HCT116 (cell line): ENCODE results near the gene WDR33. TPM values are rescaled to one million over a fixed set of nuclear protein-coding genes. Genes with fewer than 3 reads are reported as not detected.

Experiments used
- ATAC-seq: fragments of 200-7000 bp; cut with Tn5 transposase; 2 replicates; pipeline ENCODE4 v1.9.1; 2020; ENCODE audit warnings: mild to moderate bottlenecking, moderate library complexity
- BruUV-seq: library from RNA; stranded (reverse); fragments of 400-500 nt; replicated peaks from 2 replicates; lab custom pipeline; 2021; lab: Mats Ljungman, UMichigan
- CTCF ChIA-PET: fragments of 300-600 bp; sonication (Branson Sonifier 250); formaldehyde crosslinking; loops from one replicate; lab custom pipeline; 2021; ENCODE audit warnings: antibody characterized with exemption; lab: Charles Lee
- POLR2A ChIA-PET: fragments of 300-600, 350-600 bp; sonication (Branson Sonifier 250); formaldehyde crosslinking; loops from one replicate; lab custom pipeline; 2021; ENCODE audit warnings: antibody characterized with exemption; lab: Charles Lee
- RAD21 ChIA-PET, 2 experiments: fragments of 300-600 bp; sonication (Branson Sonifier 250); formaldehyde crosslinking; loops; one replicate each; lab custom pipeline; 2023; ENCODE audit warnings: low total read pairs in 2 of 2; ENCODE audit not compliant: uncharacterized antibody in 2 of 2, unreplicated experiment in 2 of 2, low non-redundant PET in 1 of 2; lab: Charles Lee
- DNase-seq: peaks from one replicate; pipeline ENCODE4 v3.0.0-alpha.2; 2010; ENCODE audit warnings: low read depth, low spot score
- H2AFZ ChIP-seq: fragments of 200-600 bp; shearing (Covaris generic), sonication (generic); 2 replicates; pipeline ENCODE4 v1.6.1; 2017; ENCODE audit warnings: low read depth, mixed run types, mixed read lengths, antibody characterized with exemption, low read length; ENCODE audit not compliant: poor library complexity, severe bottlenecking
- H3K27ac ChIP-seq: 2 replicates; pipeline ENCODE4 v1.5.1; 2012; ENCODE audit warnings: low read depth, low read length
- H3K27me3 ChIP-seq: fragments of 200-600 bp; sonication (generic); 2 replicates; pipeline ENCODE4 v1.6.1; 2016; ENCODE audit warnings: mixed run types, low read length, mixed read lengths; ENCODE audit not compliant: insufficient read depth
- H3K36me3 ChIP-seq, 2 experiments: fragments of 200-500 bp in 1 of 2; fragments of 200-600 bp in 1 of 2; sonication (Bioruptor generic) in 1 of 2; sonication (generic) in 1 of 2; 2 replicates each; pipeline versions ENCODE4 v1.5.1 to v1.6.1; 2014 to 2016; ENCODE audit warnings: low read length in 2 of 2, inconsistent platforms in 1 of 2, mixed read lengths in 1 of 2, mixed run types in 1 of 2; ENCODE audit not compliant: insufficient read depth in 2 of 2, control insufficient read depth in 1 of 2
- H3K4me1 ChIP-seq, 2 experiments: fragments of 200-600 bp in 1 of 2; sonication (generic) in 1 of 2; 2 replicates each; pipeline versions ENCODE4 v1.5.1 to v1.6.1; 2012 to 2017; ENCODE audit warnings: low read length in 2 of 2, inconsistent platforms in 1 of 2, mild to moderate bottlenecking in 1 of 2, mixed read lengths in 1 of 2, mixed run types in 1 of 2, moderate library complexity in 1 of 2; ENCODE audit not compliant: insufficient read depth in 2 of 2, control insufficient read depth in 1 of 2
- H3K4me2 ChIP-seq: fragments of 200-600 bp; sonication (generic); 2 replicates; pipeline ENCODE4 v1.6.1; 2017; ENCODE audit warnings: mixed run types, low read length, mixed read lengths
- H3K4me3 ChIP-seq, 2 experiments: fragments of 200-600 bp in 1 of 2; sonication (generic) in 1 of 2; replicated peaks in 1 of 2; 2 replicates each; pipeline ENCODE4 v1.5.1; 2011 to 2016; ENCODE audit warnings: low read length in 2 of 2, control low read depth in 1 of 2, low read depth in 1 of 2, mild to moderate bottlenecking in 1 of 2, mixed read lengths in 1 of 2, mixed run types in 1 of 2
- H3K79me2 ChIP-seq: fragments of 200-600 bp; sonication (generic); 2 replicates; pipeline ENCODE4 v1.6.1; 2017; ENCODE audit warnings: mild to moderate bottlenecking, mixed run types, low read length, moderate library complexity, mixed read lengths; ENCODE audit not compliant: insufficient read depth
- H3K9ac ChIP-seq: fragments of 200-600 bp; sonication (generic); 2 replicates; pipeline ENCODE4 v1.6.1; 2016; ENCODE audit warnings: low read length, mixed read lengths
- H3K9me2 ChIP-seq: fragments of 200-600 bp; sonication (generic), shearing (Covaris generic); 2 replicates; pipeline ENCODE4 v1.6.1; 2017; ENCODE audit warnings: mixed run types, mild to moderate bottlenecking, moderate library complexity; ENCODE audit not compliant: insufficient read depth
- H3K9me3 ChIP-seq, 2 experiments: fragments of 200-500 bp in 1 of 2; fragments of 200-600 bp in 1 of 2; sonication (Bioruptor generic) in 1 of 2; sonication (generic) in 1 of 2; 2 replicates each; pipeline ENCODE4 v1.6.1; 2014 to 2017; ENCODE audit warnings: low read length in 2 of 2, mixed read lengths in 2 of 2, inconsistent platforms in 1 of 2, low read depth in 1 of 2, mild to moderate bottlenecking in 1 of 2, mixed run types in 1 of 2, moderate library complexity in 1 of 2; ENCODE audit not compliant: control insufficient read depth in 1 of 2, insufficient read depth in 1 of 2
- H4K20me1 ChIP-seq: fragments of 200-600 bp; sonication (generic), shearing (Covaris generic); 2 replicates; pipeline ENCODE4 v1.6.1; 2017; ENCODE audit warnings: mixed run types, mild to moderate bottlenecking, moderate library complexity; ENCODE audit not compliant: insufficient read depth
- ATF3 ChIP-seq: IDR thresholded peaks from 2 replicates; pipeline ENCODE4 v1.6.1; 2012
- CBX3 ChIP-seq: IDR thresholded peaks from 2 replicates; pipeline ENCODE4 v1.6.1; 2012; ENCODE audit warnings: low read depth
- CEBPB ChIP-seq: IDR thresholded peaks from 2 replicates; pipeline ENCODE4 v1.6.1; 2012; ENCODE audit warnings: low read depth
- CTCF ChIP-seq, 3 experiments: fragments of 200-600 bp in 1 of 3; sonication (generic) in 1 of 3; IDR thresholded peaks in 2 of 3; conservative IDR thresholded peaks in 1 of 3; 2 replicates each; pipeline ENCODE4 v1.5.1; 2012 to 2017; ENCODE audit warnings: low read depth in 2 of 3, low read length in 2 of 3, antibody characterized with exemption in 1 of 3, borderline replicate concordance in 1 of 3, control low read depth in 1 of 3, mild to moderate bottlenecking in 1 of 3, mixed read lengths in 1 of 3, mixed run types in 1 of 3, moderate library complexity in 1 of 3; ENCODE audit not compliant: insufficient read depth in 1 of 3
- EGR1 ChIP-seq: IDR thresholded peaks from 2 replicates; pipeline ENCODE4 v1.6.1; 2012; ENCODE audit warnings: low read depth
- ELF1 ChIP-seq: IDR thresholded peaks from 2 replicates; pipeline ENCODE4 v1.6.1; 2012; ENCODE audit warnings: low read depth, borderline replicate concordance
- EZH2phosphoT487 ChIP-seq: fragments of 200-600 bp; IDR thresholded peaks from 2 replicates; pipeline ENCODE4 v1.6.1; 2018; ENCODE audit warnings: antibody characterized with exemption, borderline replicate concordance
- FOSL1 ChIP-seq: IDR thresholded peaks from 2 replicates; pipeline ENCODE4 v1.6.1; 2012; ENCODE audit warnings: low read depth
- JUND ChIP-seq: IDR thresholded peaks from 2 replicates; pipeline ENCODE4 v1.6.1; 2012
- MAX ChIP-seq: IDR thresholded peaks from 2 replicates; pipeline ENCODE4 v1.6.1; 2012
- POLR2A ChIP-seq: IDR thresholded peaks from 2 replicates; pipeline ENCODE4 v1.7.0; 2011; ENCODE audit warnings: borderline replicate concordance; ENCODE audit not compliant: insufficient read depth, insufficient read length; ENCODE audit errors: extremely low read depth
- POLR2AphosphoS5 ChIP-seq: IDR thresholded peaks from 2 replicates; pipeline ENCODE4 v1.6.1; 2011; ENCODE audit warnings: mild to moderate bottlenecking, low read depth, low read length, moderate library complexity
- RAD21 ChIP-seq: IDR thresholded peaks from 2 replicates; pipeline ENCODE4 v1.6.1; 2012; ENCODE audit warnings: low read depth, mild to moderate bottlenecking
- REST ChIP-seq: IDR thresholded peaks from 2 replicates; pipeline ENCODE4 v1.6.1; 2012; ENCODE audit warnings: low read depth
- SP1 ChIP-seq: IDR thresholded peaks from 2 replicates; pipeline ENCODE4 v1.6.1; 2012; ENCODE audit warnings: low read depth
- SRF ChIP-seq: IDR thresholded peaks from 2 replicates; pipeline ENCODE4 v1.6.1; 2012; ENCODE audit warnings: low read depth
- TCF7L2 ChIP-seq: IDR thresholded peaks from 2 replicates; pipeline ENCODE4 v1.7.0; 2011; ENCODE audit warnings: borderline replicate concordance, inconsistent platforms; ENCODE audit not compliant: insufficient read depth, insufficient read length; ENCODE audit errors: extremely low read depth
- ZFX ChIP-seq: fragments of 450-650 bp; IDR thresholded peaks from 2 replicates; pipeline ENCODE4 v1.6.1; 2017
- ZNF274 ChIP-seq: fragments of 200-500 bp; sonication (Bioruptor generic); IDR thresholded peaks from 2 replicates; pipeline ENCODE4 v1.6.1; 2014; ENCODE audit warnings: mild to moderate bottlenecking, low read depth, low read length, inconsistent platforms
- intact Hi-C: fragments of 100-400 bp; cut with micrococcal nuclease; formaldehyde crosslinking; loops from 2 replicates; pipeline ENCODE4 v1.10.0; 2022
- total RNA-seq: library from RNA; stranded (reverse); gene quantifications from one replicate; pipeline ENCODE4 v1.2.1, GENCODE V29; 2021; ENCODE audit not compliant: unreplicated experiment

WDR33 gene
- total RNA-seq, 1 experiment from 2014 or later: 52.5 TPM

GRCh38 chr2:127776122-127776780, 34.7 kb downstream of the WDR33 start:
- POLR2A ChIA-PET: no interaction called here
- no peak for TF ChIP-seq TCF7L2
- TF ChIP-seq CBX3: no peak
- TF ChIP-seq POLR2AphosphoS5: no peak
- TF ChIP-seq JUND: no peak
- TF ChIP-seq SP1: no peak
- TF ChIP-seq MAX: no peak
- no peak for TF ChIP-seq ZFX
- no peak for TF ChIP-seq SRF
- no peak for TF ChIP-seq FOSL1
- no peak for TF ChIP-seq EGR1
- no peak for TF ChIP-seq POLR2A
- no peak for TF ChIP-seq EZH2phosphoT487
- no peak for TF ChIP-seq RAD21
- TF ChIP-seq ATF3: no peak
- TF ChIP-seq ELF1: no peak
- TF ChIP-seq CTCF (IDR thresholded peaks at IDR 0.05 in 2 of 3, conservative IDR thresholded peaks at IDR 0.05 in 1 of 3; ENCODE audit: borderline replicate concordance in 1 of 3, insufficient read depth in 1 of 3, low read depth in 2 of 3, low read length in 2 of 3): no peak
- TF ChIP-seq ZNF274: no peak
- no peak for TF ChIP-seq REST
- no peak for TF ChIP-seq CEBPB

More at GRCh38 chr2:127776122-127776780, 34.7 kb downstream of the WDR33 start:
- ChIA-PET RAD21 (no interaction called here), CTCF (no interaction called here)
- Histone ChIP-seq H3K9me2 (no peaks in the 10 kb centered on the region), H2AFZ (no peak overlapping the region), H3K4me3 (no peak overlapping the region), H3K4me2 (no peak overlapping the region), H3K9ac (no peak overlapping the region), H3K9me3 (no peaks in the 10 kb centered on the region), H3K4me1 (no peaks in the 10 kb centered on the region), H3K27me3 (no peaks in the 10 kb centered on the region), H4K20me1 (peaks cover 11% of the 10 kb centered on the region; the same call in 1 of the 2 replicates), H3K36me3 (no peaks in the 10 kb centered on the region), H3K27ac (no peak overlapping the region), H3K79me2 (peaks cover 98% of the 10 kb centered on the region)
- BruUV-seq: no TSS peak
- DNase-seq (no peak), ATAC-seq (no peak)
- intact Hi-C loops: no loop called here
